ENCODE data around the gene CPXM2. TPM values are rescaled to one million over a fixed set of nuclear protein-coding genes. Genes with fewer than 3 reads are reported as not detected.
A peak's percentile ranks its signal among the peaks of the same experiment; 100 is the strongest.

The CPXM2 gene
- total RNA-seq, 2 donors from 2014 or later = 1.4 to 1.9 TPM

GRCh38 chr10:123890756-123891143, 857 bp downstream of the CPXM2 start:
- no peak for TF ChIP-seq CTCF (conservative IDR thresholded peaks at IDR 0.05)
- H3K9me3 Mint-ChIP-seq = no peaks in the 10 kb centered on the region
- peak overlapping the region; percentile 70 for H3K4me3 ChIP-seq (ENCODE audit: low read length)
- H3K27me3 Mint-ChIP-seq (ENCODE audit: insufficient read depth) = peaks cover 47% of the 10 kb centered on the region
- H3K9me3 ChIP-seq (ENCODE audit: control insufficient read depth, low read length) = no peaks in the 10 kb centered on the region
- H3K9ac ChIP-seq (ENCODE audit: extremely low read depth, low read length, poor library complexity, severe bottlenecking) = no peak overlapping the region
- H3K27me3 ChIP-seq (ENCODE audit: control insufficient read depth, insufficient read depth, low read length, poor library complexity, severe bottlenecking) = peaks cover 33% of the 10 kb centered on the region
- peak overlapping the region; percentile 48 for H3K4me3 Mint-ChIP-seq
- no peak overlapping the region for H3K27ac ChIP-seq (ENCODE audit: low read depth, low read length)
- 74 to 87% methylated on average over 4 to 6 of the region's 6 CpGs for WGBS, 2 experiments (ENCODE audit: insufficient coverage in 1 of 2, insufficient read length in 1 of 2)
- H3K4me1 Mint-ChIP-seq = peaks cover 6% of the 10 kb centered on the region
- DNase-seq = no peak
- H3K4me1 ChIP-seq (ENCODE audit: control insufficient read depth, insufficient read depth, low read length) = no peaks in the 10 kb centered on the region
- no peak overlapping the region for H3K27ac Mint-ChIP-seq
- no peaks in the 10 kb centered on the region for H3K36me3 Mint-ChIP-seq (ENCODE audit: low read depth)
- H3K36me3 ChIP-seq (ENCODE audit: control insufficient read depth, insufficient read depth, low read length) = no peaks in the 10 kb centered on the region

- no peak for TF ChIP-seq CTCF (conservative IDR thresholded peaks at IDR 0.05)
- no peaks in the 10 kb centered on the region for H3K36me3 Mint-ChIP-seq (ENCODE audit: low read depth)
- peaks cover 33% of the 10 kb centered on the region for H3K27me3 ChIP-seq (ENCODE audit: control insufficient read depth, insufficient read depth, low read length, poor library complexity, severe bottlenecking)
- H3K9me3 Mint-ChIP-seq = no peaks in the 10 kb centered on the region
- no peak overlapping the region for H3K4me3 ChIP-seq (ENCODE audit: low read length)
- no peaks in the 10 kb centered on the region for H3K9me3 ChIP-seq (ENCODE audit: control insufficient read depth, low read length)
- H3K36me3 ChIP-seq (ENCODE audit: control insufficient read depth, insufficient read depth, low read length) = no peaks in the 10 kb centered on the region
- H3K27me3 Mint-ChIP-seq (ENCODE audit: insufficient read depth) = peaks cover 49% of the 10 kb centered on the region
- no peak overlapping the region for H3K27ac ChIP-seq (ENCODE audit: low read depth, low read length)
- H3K4me1 Mint-ChIP-seq = peaks cover 6% of the 10 kb centered on the region
- DNase-seq = no peak
- H3K4me3 Mint-ChIP-seq = no peak overlapping the region
- 90 to 94% methylated on average over 6 to 8 of the region's 8 CpGs for WGBS, 2 experiments (ENCODE audit: insufficient coverage in 1 of 2, insufficient read length in 1 of 2)
- no peak overlapping the region for H3K27ac Mint-ChIP-seq
- H3K4me1 ChIP-seq (ENCODE audit: control insufficient read depth, insufficient read depth, low read length) = no peaks in the 10 kb centered on the region
- H3K9ac ChIP-seq (ENCODE audit: extremely low read depth, low read length, poor library complexity, severe bottlenecking) = no peak overlapping the region
Measured at GRCh38 chr10:123890226-123890625, 1.4 kb downstream of the CPXM2 start.

- DNase-seq = no peak
- TF ChIP-seq CTCF (conservative IDR thresholded peaks at IDR 0.05) = no peak
- no peak overlapping the region for H3K4me3 ChIP-seq (ENCODE audit: low read length)
- no peak overlapping the region for H3K27ac ChIP-seq (ENCODE audit: low read depth, low read length)
- H3K9ac ChIP-seq (ENCODE audit: extremely low read depth, low read length, poor library complexity, severe bottlenecking) = no peak overlapping the region
- no peak overlapping the region for H3K27ac Mint-ChIP-seq
- H3K27me3 Mint-ChIP-seq (ENCODE audit: insufficient read depth) = peaks cover 48% of the 10 kb centered on the region
- no peaks in the 10 kb centered on the region for H3K36me3 ChIP-seq (ENCODE audit: control insufficient read depth, insufficient read depth, low read length)
- H3K27me3 ChIP-seq (ENCODE audit: control insufficient read depth, insufficient read depth, low read length, poor library complexity, severe bottlenecking) = peaks cover 33% of the 10 kb centered on the region
- H3K9me3 Mint-ChIP-seq = no peaks in the 10 kb centered on the region
- H3K9me3 ChIP-seq (ENCODE audit: control insufficient read depth, low read length) = no peaks in the 10 kb centered on the region
- WGBS, 2 experiments (ENCODE audit: insufficient coverage in 1 of 2, insufficient read length in 1 of 2) = 76 to 78% methylated on average over 3 to 4 of the region's 4 CpGs
- no peaks in the 10 kb centered on the region for H3K36me3 Mint-ChIP-seq (ENCODE audit: low read depth)
- no peak overlapping the region for H3K4me3 Mint-ChIP-seq
- no peaks in the 10 kb centered on the region for H3K4me1 ChIP-seq (ENCODE audit: control insufficient read depth, insufficient read depth, low read length)
- peaks cover 6% of the 10 kb centered on the region for H3K4me1 Mint-ChIP-seq
Measured at GRCh38 chr10:123889821-123890220, 1.8 kb downstream of the CPXM2 start.

Measured in endodermal cell (in vitro differentiated cells).